GM08714 (cell line): ENCODE results near the gene SMCHD1.

Experiments
- H3K4me3 ChIP-seq: fragments of 200-500 bp; sonication (Bioruptor generic); 2 replicates; pipeline ENCODE4 v1.5.1; 2014; ENCODE audit warnings: mild to moderate bottlenecking, low read length, inconsistent platforms
- ZNF274 ChIP-seq: IDR thresholded peaks from 2 replicates; pipeline ENCODE4 v1.6.1; 2012; ENCODE audit warnings: mild to moderate bottlenecking, low read depth, low read length

The SMCHD1 gene

GRCh38 chr18:2683055-2683454, 27.5 kb downstream of the SMCHD1 start:
- TF ChIP-seq ZNF274: no peak
- no peak overlapping the region for H3K4me3 ChIP-seq

GRCh38 chr18:2686349-2686968, 30.9 kb downstream of the SMCHD1 start:
- no peak for TF ChIP-seq ZNF274
- H3K4me3 ChIP-seq: no peak overlapping the region

GRCh38 chr18:2687390-2688001, 32.0 kb downstream of the SMCHD1 start:
- H3K4me3 ChIP-seq: no peak overlapping the region
- no peak for TF ChIP-seq ZNF274

GRCh38 chr18:2692508-2692907, 37.0 kb downstream of the SMCHD1 start:
- TF ChIP-seq ZNF274: no peak
- H3K4me3 ChIP-seq: no peak overlapping the region

GRCh38 chr18:2697184-2697583, 41.7 kb downstream of the SMCHD1 start:
- no peak for TF ChIP-seq ZNF274

GRCh38 chr18:2699001-2699400, 43.5 kb downstream of the SMCHD1 start:
- TF ChIP-seq ZNF274: no peak
- no peak overlapping the region for H3K4me3 ChIP-seq

More at GRCh38 chr18:2697184-2697583, 41.7 kb downstream of the SMCHD1 start:
- H3K4me3 ChIP-seq: no peak overlapping the region

- H3K4me3 ChIP-seq: no peak overlapping the region
- TF ChIP-seq ZNF274: no peak
Observed at GRCh38 chr18:2704541-2704940, 49.0 kb downstream of the SMCHD1 start.

- H3K4me3 ChIP-seq: no peak overlapping the region
- TF ChIP-seq ZNF274: no peak
Observed at GRCh38 chr18:2706903-2707302, 51.4 kb downstream of the SMCHD1 start.

GRCh38 chr18:2707551-2708168, 52.1 kb downstream of the SMCHD1 start:
- no peak overlapping the region for H3K4me3 ChIP-seq
- TF ChIP-seq ZNF274: no peak

- TF ChIP-seq ZNF274: no peak
- H3K4me3 ChIP-seq: no peak overlapping the region
Observed at GRCh38 chr18:2709316-2709715, 53.8 kb downstream of the SMCHD1 start.

- H3K4me3 ChIP-seq: no peak overlapping the region
- no peak for TF ChIP-seq ZNF274
Observed at GRCh38 chr18:2714140-2714539, 58.6 kb downstream of the SMCHD1 start.

GRCh38 chr18:2715990-2716389, 60.5 kb downstream of the SMCHD1 start:
- TF ChIP-seq ZNF274: no peak
- no peak overlapping the region for H3K4me3 ChIP-seq

GRCh38 chr18:2716394-2717326, 61.1 kb downstream of the SMCHD1 start:
- no peak for TF ChIP-seq ZNF274
- no peak overlapping the region for H3K4me3 ChIP-seq

- H3K4me3 ChIP-seq: no peak overlapping the region
- no peak for TF ChIP-seq ZNF274
Observed at GRCh38 chr18:2717407-2717806, 61.9 kb downstream of the SMCHD1 start.
